Ovary (tissue), 9 donors: ENCODE results near the gene SYT6. TPM values are rescaled to one million over a fixed set of nuclear protein-coding genes. Genes with fewer than 3 reads are reported as not detected.

Source experiments
- DNase-seq, 5 donors: peaks; one replicate each; pipeline ENCODE4 v3.0.0-alpha.2; 2019 to 2020
- H3K27ac ChIP-seq, 2 donors: fragments of 200-600 bp; one replicate each; pipeline versions ENCODE4 v1.5.1 to v1.8.0; 2019 to 2022
- H3K27me3 ChIP-seq: fragments of 200-600 bp; one replicate; pipeline ENCODE4 v1.8.0; 2022
- H3K36me3 ChIP-seq: fragments of 200-600 bp; sonication (generic); one replicate; pipeline ENCODE4 v1.5.1; 2019
- H3K4me1 ChIP-seq: one replicate; pipeline ENCODE4 v1.8.1; 2013; ENCODE audit warnings: mild to moderate bottlenecking, moderate library complexity; ENCODE audit not compliant: insufficient read depth
- H3K4me3 ChIP-seq: fragments of 200-600 bp; sonication (generic); one replicate; pipeline ENCODE4 v1.5.1; 2017
- H3K9me3 ChIP-seq, 2 donors: fragments of 200-600 bp in 1 of 2; sonication (generic) in 1 of 2; one replicate each; pipeline versions ENCODE4 v1.5.1 to v1.8.1; 2013 to 2019; ENCODE audit warnings: mild to moderate bottlenecking in 1 of 2, moderate library complexity in 1 of 2
- CTCF ChIP-seq, 3 donors: fragments of 450-650 bp in 2 of 3; fragments of 200-600 bp in 1 of 3; IDR thresholded peaks; one replicate each; pipeline versions ENCODE4 v1.5.1 to v1.8.0; 2016 to 2022; ENCODE audit warnings: antibody characterized with exemption in 3 of 3, mild to moderate bottlenecking in 1 of 3
- EP300 ChIP-seq: sonication (generic); formaldehyde crosslinking; IDR thresholded peaks from one replicate; pipeline ENCODE4 v1.6.1; 2017; ENCODE audit warnings: antibody characterized with exemption
- POLR2A ChIP-seq: fragments of 450-650 bp; IDR thresholded peaks from one replicate; pipeline ENCODE4 v1.6.1; 2017; ENCODE audit warnings: antibody characterized with exemption, mild to moderate bottlenecking, moderate library complexity
- WGBS, 3 donors: extraction: QIAGEN DNeasy Blood & Tissue Kit in 1 of 3; methylation state at CpG; one replicate each; pipeline versions ENCODE4 v1.1.5 to v1.1.7; 2013 to 2017; 5-methylcytosine and 5-hydroxymethylcytosine counted together
- intact Hi-C, 4 donors: fragments of 100-400 bp; cut with DNase I; formaldehyde crosslinking; loops; one replicate each; pipeline versions ENCODE4 v1.11.0 to v1.15.1; 2022 to 2023
- polyA plus RNA-seq, 2 donors: library from polyadenylated mRNA; stranded (reverse); fragments of 200-250 nt in 1 of 2; fragments of 350-450 nt in 1 of 2; fragmentation: Illumina TruSeq in 1 of 2; extraction: RNeasy Lipid Tissue Mini Kit (QIAGEN cat#74804) in 1 of 2; gene quantifications; one replicate each; pipeline ENCODE4 v1.2.3, GENCODE V29; 2013 to 2014
- total RNA-seq, 7 donors: library from RNA; depleted of rRNA in 2 of 7; stranded (reverse); fragments of >200 nt in 2 of 7; fragmentation: NEBNext Ultra II Directional in 3 of 7; extraction: Animal tissue kit (Norgen Biotek cat#: 25700) in 3 of 7; gene quantifications; one replicate each; pipeline versions ENCODE4 v1.1.0 to v1.2.4, GENCODE V29; 2016 to 2023
- donor health status: DM: no; HTN: no; CAD: no; lungs with moderate emphysema.
- donor health status: DM: no; HTN: no; CAD: no.
- donor health status: Bipolar disorder and iron deficiency.
- donor health status: DM: yes; HTN: yes; CAD: no.
- donor health status: DM: no; HTN: no; CAD: no.
- donor health status: DM: yes; HTN: yes; CAD: no.

SYT6 gene
- total and polyA plus RNA-seq, 9 donors, result 0.13 to 2.2 (median 0.35) TPM

GRCh38 chr1:114100148-114100547, 53.5 kb downstream of the SYT6 start:
- WGBS, 3 donors, result 95 to 97% (median 95%) methylated on average over 6 of the region's 6 CpGs
- Histone ChIP-seq H3K4me3 (no peak overlapping the region), H3K27ac (no peak overlapping the region), H3K36me3 (no peaks in the 10 kb centered on the region), H3K27me3 (no peaks in the 10 kb centered on the region), H3K4me1 (no peaks in the 10 kb centered on the region), H3K9me3 (no peaks in the 10 kb centered on the region)
- no peak for DNase-seq
- intact Hi-C loops, result no loop called here
- no peak for TF ChIP-seq CTCF (IDR thresholded peaks at IDR 0.05)
- no peak for TF ChIP-seq POLR2A
- no peak for TF ChIP-seq EP300

- Histone ChIP-seq H3K36me3 (no peaks in the 10 kb centered on the region), H3K4me1 (no peaks in the 10 kb centered on the region), H3K4me3 (no peak overlapping the region), H3K27me3 (no peaks in the 10 kb centered on the region), H3K27ac (no peak overlapping the region), H3K9me3 (no peaks in the 10 kb centered on the region)
- intact Hi-C loops, result no loop called here
- TF ChIP-seq CTCF (IDR thresholded peaks at IDR 0.05), result no peak
- WGBS, 3 donors, result 92 to 95% (median 92%) methylated on average over 4 of the region's 4 CpGs
- no peak for DNase-seq
These were observed 54.4 kb downstream of the SYT6 start for GRCh38 chr1:114099268-114099667.

GRCh38 chr1:114097109-114097508, 56.6 kb downstream of the SYT6 start:
- TF ChIP-seq CTCF (IDR thresholded peaks at IDR 0.05) (no peak), POLR2A (no peak), EP300 (no peak)
- Histone ChIP-seq H3K27ac (no peak overlapping the region), H3K36me3 (no peaks in the 10 kb centered on the region), H3K4me1 (no peaks in the 10 kb centered on the region), H3K27me3 (no peaks in the 10 kb centered on the region), H3K9me3 (no peaks in the 10 kb centered on the region), H3K4me3 (no peak overlapping the region)
- no peak for DNase-seq
- 85 to 97% (median 94%) methylated on average over 3 of the region's 3 CpGs for WGBS, 3 donors
- intact Hi-C loops, result no loop called here

- no peaks in the 10 kb centered on the region for H3K4me1 ChIP-seq
- 85 to 92% (median 90%) methylated on average over 9 of the region's 9 CpGs for WGBS, 3 donors
- intact Hi-C loops, result no loop called here
- no peak overlapping the region for H3K27ac ChIP-seq
- H3K27me3 ChIP-seq, result no peaks in the 10 kb centered on the region
- no peaks in the 10 kb centered on the region for H3K36me3 ChIP-seq
- H3K9me3 ChIP-seq, result no peaks in the 10 kb centered on the region
- H3K4me3 ChIP-seq, result no peak overlapping the region
- DNase-seq, result no peak
- TF ChIP-seq CTCF (IDR thresholded peaks at IDR 0.05), result no peak
- no peak for TF ChIP-seq POLR2A
- no peak for TF ChIP-seq EP300
These were observed 59.0 kb downstream of the SYT6 start for GRCh38 chr1:114094675-114095074.

GRCh38 chr1:114094363-114094634, 59.4 kb downstream of the SYT6 start:
- no peak overlapping the region for H3K4me3 ChIP-seq
- H3K27me3 ChIP-seq, result no peaks in the 10 kb centered on the region
- no peaks in the 10 kb centered on the region for H3K36me3 ChIP-seq
- 72 to 83% (median 82%) methylated on average over 4 of the region's 4 CpGs for WGBS, 3 donors
- H3K27ac ChIP-seq, result no peak overlapping the region
- H3K4me1 ChIP-seq, result no peaks in the 10 kb centered on the region
- DNase-seq, result no peak
- intact Hi-C loops, result no loop called here
- no peak for TF ChIP-seq CTCF (IDR thresholded peaks at IDR 0.05)
- no peak for TF ChIP-seq POLR2A
- no peak for TF ChIP-seq EP300
- no peaks in the 10 kb centered on the region for H3K9me3 ChIP-seq
